H1 (cell line): ENCODE results near the gene CELF4. TPM values are rescaled to one million over a fixed set of nuclear protein-coding genes. Genes with fewer than 3 reads are reported as not detected.

ENCODE experiments used
- CTCF ChIA-PET: fragments of 300-600 bp; sonication (Branson Sonifier 250); formaldehyde crosslinking; loops from one replicate; lab custom pipeline; 2021; ENCODE audit not compliant: partially characterized antibody; lab: Charles Lee
- POLR2A ChIA-PET: fragments of 300-600 bp; sonication (Branson Sonifier 250); formaldehyde crosslinking; loops from one replicate; lab custom pipeline; 2021; ENCODE audit warnings: inconsistent platforms; ENCODE audit not compliant: partially characterized antibody; lab: Charles Lee
- DNase-seq, 2 experiments: peaks; one replicate each; pipeline versions ENCODE4 v3.0.0 to v3.0.0-alpha.2; 2010 to 2022; ENCODE audit warnings: low spot score in 2 of 2, low read depth in 1 of 2, mixed read lengths in 1 of 2
- FAIRE-seq: peaks from 2 replicates; lab custom pipeline; 2011; peaks lifted over from hg19 to GRCh38; lab: Jason Lieb, UNC
- H2AFZ ChIP-seq: 2 replicates; pipeline ENCODE4 v1.8.1; 2012; ENCODE audit warnings: low read length, inconsistent platforms
- H2AK5ac ChIP-seq: 2 replicates; pipeline ENCODE4 v1.6.1; 2013; ENCODE audit warnings: low read depth, low read length
- H2BK120ac ChIP-seq: replicated peaks from 2 replicates; pipeline ENCODE3; 2013; ENCODE audit warnings: low read depth, low read length, inconsistent platforms
- H2BK12ac ChIP-seq: 2 replicates; pipeline ENCODE4 v1.6.1; 2013; ENCODE audit warnings: low read depth, low read length
- H2BK15ac ChIP-seq: 2 replicates; pipeline ENCODE4 v1.6.1; 2013; ENCODE audit warnings: low read length
- H2BK20ac ChIP-seq: 2 replicates; pipeline ENCODE4 v1.6.1; 2013; ENCODE audit warnings: low read length
- H2BK5ac ChIP-seq: 2 replicates; pipeline ENCODE4 v1.6.1; 2013; ENCODE audit warnings: low read depth, low read length
- H3K14ac ChIP-seq: 2 replicates; pipeline ENCODE4 v1.6.1; 2013; ENCODE audit warnings: inconsistent platforms; ENCODE audit not compliant: insufficient read length
- H3K18ac ChIP-seq: 2 replicates; pipeline ENCODE4 v1.6.1; 2013; ENCODE audit warnings: low read length; ENCODE audit errors: extremely low read depth
- H3K23ac ChIP-seq: 2 replicates; pipeline ENCODE4 v1.6.1; 2013; ENCODE audit warnings: inconsistent platforms; ENCODE audit not compliant: insufficient read length
- H3K23me2 ChIP-seq: 2 replicates; pipeline ENCODE4 v1.6.1; 2013; ENCODE audit warnings: low read depth, low read length
- H3K27ac ChIP-seq: 2 replicates; pipeline ENCODE4 v1.6.1; 2011; ENCODE audit warnings: low read depth, low read length, inconsistent platforms
- H3K27me3 ChIP-seq, 4 experiments: replicated peaks in 1 of 4; 1 replicate in 1 of 4; 2 replicates in 3 of 4; pipeline versions ENCODE4 v1.6.1 to v1.8.1; 2011 to 2013; ENCODE audit warnings: low read length in 3 of 4, mild to moderate bottlenecking in 3 of 4, inconsistent platforms in 2 of 4, mixed read lengths in 2 of 4, moderate library complexity in 1 of 4; ENCODE audit not compliant: control insufficient read depth in 3 of 4, insufficient read depth in 3 of 4; ENCODE audit errors: extremely low read depth in 1 of 4
- H3K36me3 ChIP-seq, 4 experiments: 2 replicates each; pipeline versions ENCODE4 v1.6.1 to v1.8.1; 2011 to 2013; ENCODE audit warnings: mild to moderate bottlenecking in 4 of 4, low read length in 3 of 4, moderate library complexity in 2 of 4, control low read depth in 1 of 4, inconsistent platforms in 1 of 4; ENCODE audit not compliant: insufficient read depth in 4 of 4, control insufficient read depth in 2 of 4
- H3K4ac ChIP-seq: replicated peaks from 2 replicates; pipeline ENCODE3; 2013; ENCODE audit warnings: low read length, low read depth, mixed read lengths, inconsistent platforms; ENCODE audit not compliant: insufficient read length
- H3K4me1 ChIP-seq, 4 experiments: replicated peaks in 1 of 4; 1 replicate in 1 of 4; 2 replicates in 3 of 4; pipeline versions ENCODE4 v1.6.1 to v1.8.1; 2011 to 2013; ENCODE audit warnings: low read length in 3 of 4, inconsistent platforms in 2 of 4, mixed read lengths in 1 of 4; ENCODE audit not compliant: insufficient read depth in 4 of 4, control insufficient read depth in 3 of 4
- H3K4me2 ChIP-seq, 2 experiments: 2 replicates each; pipeline versions ENCODE4 v1.6.1 to v1.8.1; 2011 to 2013; ENCODE audit warnings: low read depth in 2 of 2, low read length in 2 of 2, control low read depth in 1 of 2, inconsistent platforms in 1 of 2, mild to moderate bottlenecking in 1 of 2; ENCODE audit not compliant: insufficient read depth in 1 of 2
- H3K4me3 ChIP-seq, 4 experiments: fragments of 200-600, 300-600 bp in 1 of 4; sonication (generic), shearing (Covaris generic), sonication (Bioruptor Twin) in 1 of 4; 2 replicates each; pipeline versions ENCODE4 v1.5.1 to v1.8.1; 2011 to 2016; ENCODE audit warnings: low read length in 4 of 4, low read depth in 3 of 4, control low read depth in 2 of 4, inconsistent platforms in 2 of 4, mild to moderate bottlenecking in 2 of 4, mixed read lengths in 1 of 4, moderate library complexity in 1 of 4; ENCODE audit not compliant: insufficient read depth in 2 of 4; ENCODE audit errors: extremely low read depth in 1 of 4
- H3K56ac ChIP-seq: replicated peaks from 2 replicates; pipeline ENCODE3; 2013; ENCODE audit warnings: low read depth, mild to moderate bottlenecking, mixed read lengths, low read length, inconsistent platforms; ENCODE audit not compliant: insufficient read length
- H3K79me1 ChIP-seq: 2 replicates; pipeline ENCODE4 v1.6.1; 2013; ENCODE audit warnings: low read depth, low read length, control low read depth
- H3K79me2 ChIP-seq, 2 experiments: 2 replicates each; pipeline versions ENCODE4 v1.6.1 to v1.8.1; 2012 to 2013; ENCODE audit warnings: low read length in 2 of 2, mild to moderate bottlenecking in 2 of 2, inconsistent platforms in 1 of 2; ENCODE audit not compliant: insufficient read depth in 2 of 2, control insufficient read depth in 1 of 2
- H3K9ac ChIP-seq, 4 experiments: replicated peaks in 1 of 4; 1 replicate in 1 of 4; 2 replicates in 3 of 4; pipeline versions ENCODE4 v1.6.1 to v1.8.1; 2011 to 2013; ENCODE audit warnings: low read depth in 3 of 4, low read length in 3 of 4, control low read depth in 2 of 4, mild to moderate bottlenecking in 2 of 4, moderate library complexity in 2 of 4, inconsistent platforms in 1 of 4; ENCODE audit errors: extremely low read depth in 1 of 4
- H3K9me3 ChIP-seq, 2 experiments: 2 replicates each; pipeline versions ENCODE4 v1.6.1 to v1.8.1; 2012 to 2013; ENCODE audit warnings: mild to moderate bottlenecking in 2 of 2, moderate library complexity in 2 of 2, control low read depth in 1 of 2, inconsistent platforms in 1 of 2, low read depth in 1 of 2, low read length in 1 of 2, mixed read lengths in 1 of 2; ENCODE audit not compliant: insufficient read depth in 2 of 2
- H4K20me1 ChIP-seq, 2 experiments: replicated peaks in 1 of 2; 2 replicates each; pipeline versions ENCODE3 to v1.8.1; 2011 to 2013; ENCODE audit warnings: inconsistent platforms in 2 of 2, low read length in 2 of 2, mild to moderate bottlenecking in 1 of 2; ENCODE audit not compliant: insufficient read depth in 2 of 2, control insufficient read depth in 1 of 2
- H4K5ac ChIP-seq: 2 replicates; pipeline ENCODE4 v1.6.1; 2013; ENCODE audit warnings: low read length, low read depth, mixed read lengths, inconsistent platforms; ENCODE audit not compliant: insufficient read length
- H4K8ac ChIP-seq: 2 replicates; pipeline ENCODE4 v1.8.0; 2013; ENCODE audit warnings: mild to moderate bottlenecking, moderate library complexity, low read length, inconsistent platforms; ENCODE audit not compliant: insufficient read depth; ENCODE audit errors: extremely low read depth
- H4K91ac ChIP-seq: replicated peaks from 2 replicates; pipeline ENCODE3; 2013; ENCODE audit warnings: low read length, mixed read lengths, inconsistent platforms; ENCODE audit not compliant: insufficient read length
- BCL11A ChIP-seq, 2 experiments: IDR thresholded peaks; one replicate each; pipeline ENCODE4 v1.6.1; 2011; ENCODE audit warnings: low read depth in 2 of 2, low read length in 2 of 2, mild to moderate bottlenecking in 2 of 2
- CBX8 ChIP-seq: fragments of 300-800, 300-1000 bp; sonication (generic); IDR thresholded peaks from 2 replicates; pipeline ENCODE4 v1.7.1; 2016; ENCODE audit warnings: low read depth, low read length, borderline replicate concordance
- CEBPB ChIP-seq: IDR thresholded peaks from 2 replicates; pipeline ENCODE4 v1.6.1; 2012; ENCODE audit warnings: low read depth, low read length
- PHF8 ChIP-seq: fragments of 200-600 bp; sonication (generic); conservative IDR thresholded peaks from 2 replicates; pipeline ENCODE4 v1.7.1; 2012; ENCODE audit warnings: low read depth, mild to moderate bottlenecking, inconsistent platforms, low read length, moderate library complexity
- RFX5 ChIP-seq: IDR thresholded peaks from 2 replicates; pipeline ENCODE4 v1.6.1; 2011; ENCODE audit warnings: low read depth, low read length, improper control_type of control experiment, borderline replicate concordance
- RXRA ChIP-seq: IDR thresholded peaks from 2 replicates; pipeline ENCODE4 v1.6.1; 2011; ENCODE audit warnings: low read depth, mild to moderate bottlenecking, low read length, moderate library complexity; ENCODE audit not compliant: insufficient read depth
- SIN3A ChIP-seq, 2 experiments: IDR thresholded peaks in 1 of 2; conservative IDR thresholded peaks in 1 of 2; 2 replicates each; pipeline ENCODE4 v1.6.1; 2011 to 2012; ENCODE audit warnings: low read length in 2 of 2, improper control_type of control experiment in 1 of 2, low read depth in 1 of 2, mild to moderate bottlenecking in 1 of 2
- SIX5 ChIP-seq: IDR thresholded peaks from 2 replicates; pipeline ENCODE4 v1.6.1; 2011; ENCODE audit warnings: mild to moderate bottlenecking, low read depth, low read length
- SP1 ChIP-seq: IDR thresholded peaks from 2 replicates; pipeline ENCODE4 v1.6.1; 2011; ENCODE audit warnings: low read depth, low read length
- SP4 ChIP-seq: IDR thresholded peaks from 2 replicates; pipeline ENCODE4 v1.6.1; 2012; ENCODE audit warnings: low read length, inconsistent platforms
- TAF1 ChIP-seq: IDR thresholded peaks from 2 replicates; pipeline ENCODE4 v1.6.1; 2011; ENCODE audit warnings: mild to moderate bottlenecking, low read depth, low read length
- TEAD4 ChIP-seq: IDR thresholded peaks from 2 replicates; pipeline ENCODE4 v1.6.1; 2012; ENCODE audit warnings: low read depth, low read length, inconsistent platforms, mixed read lengths
- WGBS, 2 experiments: shearing (Covaris generic) in 1 of 2; methylation state at CpG; one replicate each; pipeline versions ENCODE4 v1.1.6 to v1.1.7; 2013 to 2015; ENCODE audit warnings: low lambda C conversion rate in 2 of 2, mixed read lengths in 2 of 2, inconsistent platforms in 1 of 2, low coverage in 1 of 2, missing lambda C conversion rate in 1 of 2; ENCODE audit not compliant: insufficient replicate concordance in 2 of 2, insufficient coverage in 1 of 2, insufficient read length in 1 of 2; ENCODE audit errors: extremely low coverage in 1 of 2, missing lambda C conversion rate in 1 of 2; 5-methylcytosine and 5-hydroxymethylcytosine counted together
- polyA plus RNA-seq, 7 experiments: library from polyadenylated mRNA; depleted of rRNA in 3 of 7; stranded (reverse) in 5 of 7; unstranded in 2 of 7; fragments of >200 nt in 5 of 7; fragments of 200-250 nt in 2 of 7; gene quantifications; 1 replicate in 5 of 7; 2 replicates in 1 of 7; 4 replicates in 1 of 7; pipeline versions ENCODE4 v1.2.1 to v1.2.3, GENCODE V29; 2011 to 2013; ENCODE audit warnings: missing spikeins in 2 of 7, mixed read lengths in 2 of 7
- total RNA-seq: library from RNA; stranded (reverse); fragmentation: NEBNext Ultra II Directional; extraction: Animal tissue kit (Norgen Biotek cat#: 25700); gene quantifications from 2 replicates; pipeline ENCODE4 v1.2.1, GENCODE V29; 2021

Gene CELF4
- total and polyA plus RNA-seq, 2 of the 8 experiments (the other 6 are each of a cell fraction or from before 2014, with no cell fraction given): 1.6 to 3.4 TPM

GRCh38 chr18:37545461-37546271 lies 19.9 kb downstream of the CELF4 start:
- 85% methylated on average over 19 of the region's 19 CpGs; no CpG with 5 or more reads in 1 of the 2 experiments for WGBS, 2 experiments

More at GRCh38 chr18:37545461-37546271, 19.9 kb downstream of the CELF4 start:
- H4K20me1 ChIP-seq: no peaks in the 10 kb centered on the region
- TF ChIP-seq PHF8 (no peak), RFX5 (no peak), BCL11A (IDR thresholded peaks at IDR 0.05; ENCODE audit: low read depth in 2 of 2, low read length in 2 of 2) (no peak), SP4 (no peak), TAF1 (no peak), CBX8 (no peak), TEAD4 (no peak), SIN3A (conservative IDR thresholded peaks at IDR 0.05 in 1 of 2, IDR thresholded peaks at IDR 0.05 in 1 of 2; ENCODE audit: low read depth in 1 of 2, low read length in 2 of 2) (no peak), SP1 (no peak), RXRA (no peak), SIX5 (no peak), CEBPB (no peak)
- TF ChIP-seq, all 59 proteins: peak for 0
- H3K4me3 ChIP-seq: no peak overlapping the region
- no peaks in the 10 kb centered on the region; a peak in 2 of 7 replicates for H3K4me1 ChIP-seq
- no peak overlapping the region for H3K4me2 ChIP-seq
- H3K23ac ChIP-seq: no peak overlapping the region
- no peak overlapping the region for H2BK5ac ChIP-seq
- H3K9me3 ChIP-seq: no peaks in the 10 kb centered on the region
- H3K27me3 ChIP-seq: no peaks in the 10 kb centered on the region
- H3K18ac ChIP-seq: no peak overlapping the region
- ChIA-PET POLR2A (no interaction called here), CTCF (interaction anchor here (1.0 to 3.4 kb wide), 11 partner anchors 7 to 233 kb away, joined by 3 to 20 read pairs (median 5); no protein-coding TSS in a partner anchor)
- no peak overlapping the region for H3K27ac ChIP-seq
- no peak for FAIRE-seq
- H2AK5ac ChIP-seq: peak overlapping the region; percentile 77; the same call in 1 of the 2 replicates
- no peak overlapping the region for H4K91ac ChIP-seq
- H2BK20ac ChIP-seq: no peak overlapping the region
- no peaks in the 10 kb centered on the region for H3K79me2 ChIP-seq
- no peak overlapping the region; the same call in 1 of the 2 replicates for H4K8ac ChIP-seq
- H2BK15ac ChIP-seq: no peak overlapping the region
- DNase-seq: no peak
- H2BK12ac ChIP-seq: no peak overlapping the region
- H3K36me3 ChIP-seq: no peaks in the 10 kb centered on the region
- H3K14ac ChIP-seq: no peak overlapping the region
- H2BK120ac ChIP-seq: no peak overlapping the region
- no peaks in the 10 kb centered on the region for H3K79me1 ChIP-seq
- no peak overlapping the region for H2AFZ ChIP-seq
- H3K9ac ChIP-seq: no peak overlapping the region
- no peak overlapping the region for H3K56ac ChIP-seq
- H3K4ac ChIP-seq: no peak overlapping the region
- H4K5ac ChIP-seq: no peak overlapping the region
- H3K23me2 ChIP-seq: no peaks in the 10 kb centered on the region; the same call in 1 of the 2 replicates
